WERI-Rb-1 (cell line): ENCODE measurements around the gene USP4.
"Not testable (repeated sequence)": the region's sequence is repeated elsewhere in the genome, so short reads cannot be mapped to it uniquely, and the experiment has no call there.

Source experiments
- DNase-seq: peaks from one replicate; pipeline ENCODE4 v3.0.0-alpha.2; 2020
- H3K27ac ChIP-seq: fragments of 250-450 bp; sonication (Bioruptor Pico); 2 replicates; pipeline ENCODE4 v1.5.1; 2020; ENCODE audit warnings: mild to moderate bottlenecking, moderate library complexity
- H3K27me3 ChIP-seq: fragments of 250-450 bp; sonication (Bioruptor Pico); 2 replicates; pipeline ENCODE4 v1.5.1; 2021; ENCODE audit warnings: mild to moderate bottlenecking, low read depth, moderate library complexity; ENCODE audit not compliant: insufficient read depth, severe bottlenecking
- H3K36me3 ChIP-seq: fragments of 250-450 bp; sonication (Bioruptor Pico); 2 replicates; pipeline ENCODE4 v1.5.1; 2020; ENCODE audit warnings: mild to moderate bottlenecking, moderate library complexity
- H3K4me3 ChIP-seq: 2 replicates; pipeline ENCODE4 v1.5.1; 2011; ENCODE audit warnings: low read depth, mild to moderate bottlenecking, control low read depth, low read length
- H3K9me3 ChIP-seq: fragments of 250-450 bp; sonication (Bioruptor Pico); 2 replicates; pipeline ENCODE4 v1.5.1; 2021; ENCODE audit warnings: mild to moderate bottlenecking, moderate library complexity; ENCODE audit not compliant: severe bottlenecking
- TF ChIP-seq, protein P1 (sequence below): IDR thresholded peaks from 2 replicates; pipeline ENCODE4 v1.5.1; 2011; ENCODE audit warnings: low read depth, mild to moderate bottlenecking, control low read depth, inconsistent platforms, low read length

Gene USP4

DNA sequence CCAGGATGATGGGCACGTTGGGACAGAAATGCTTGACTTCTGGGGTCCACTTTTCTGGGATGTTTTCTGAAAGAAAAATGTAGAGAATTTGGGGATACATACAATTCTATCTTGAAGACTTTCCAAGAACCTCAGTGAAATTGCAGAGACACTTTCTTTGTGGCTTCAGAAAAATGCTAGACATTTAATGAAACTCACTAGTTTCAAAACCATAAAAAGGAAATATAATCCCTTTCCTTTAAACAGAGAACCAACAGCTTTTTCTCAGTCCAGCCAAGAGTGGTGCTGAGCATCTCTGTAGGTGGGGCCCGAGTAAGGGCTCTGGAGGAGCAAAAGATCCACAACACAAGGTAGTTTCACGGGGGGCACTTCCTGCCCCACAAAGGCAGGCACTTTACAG, 22.7 kb upstream of the USP4 start:
- Histone ChIP-seq H3K27me3 (no peaks in the 10 kb centered on the region), H3K27ac (no peak overlapping the region), H3K9me3 (no peaks in the 10 kb centered on the region), H3K36me3 (peaks cover 92% of the 10 kb centered on the region), H3K4me3 (no peak overlapping the region)
- no peak for DNase-seq
- TF ChIP-seq, protein P1, sequence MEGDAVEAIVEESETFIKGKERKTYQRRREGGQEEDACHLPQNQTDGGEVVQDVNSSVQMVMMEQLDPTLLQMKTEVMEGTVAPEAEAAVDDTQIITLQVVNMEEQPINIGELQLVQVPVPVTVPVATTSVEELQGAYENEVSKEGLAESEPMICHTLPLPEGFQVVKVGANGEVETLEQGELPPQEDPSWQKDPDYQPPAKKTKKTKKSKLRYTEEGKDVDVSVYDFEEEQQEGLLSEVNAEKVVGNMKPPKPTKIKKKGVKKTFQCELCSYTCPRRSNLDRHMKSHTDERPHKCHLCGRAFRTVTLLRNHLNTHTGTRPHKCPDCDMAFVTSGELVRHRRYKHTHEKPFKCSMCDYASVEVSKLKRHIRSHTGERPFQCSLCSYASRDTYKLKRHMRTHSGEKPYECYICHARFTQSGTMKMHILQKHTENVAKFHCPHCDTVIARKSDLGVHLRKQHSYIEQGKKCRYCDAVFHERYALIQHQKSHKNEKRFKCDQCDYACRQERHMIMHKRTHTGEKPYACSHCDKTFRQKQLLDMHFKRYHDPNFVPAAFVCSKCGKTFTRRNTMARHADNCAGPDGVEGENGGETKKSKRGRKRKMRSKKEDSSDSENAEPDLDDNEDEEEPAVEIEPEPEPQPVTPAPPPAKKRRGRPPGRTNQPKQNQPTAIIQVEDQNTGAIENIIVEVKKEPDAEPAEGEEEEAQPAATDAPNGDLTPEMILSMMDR: no peak

DNA sequence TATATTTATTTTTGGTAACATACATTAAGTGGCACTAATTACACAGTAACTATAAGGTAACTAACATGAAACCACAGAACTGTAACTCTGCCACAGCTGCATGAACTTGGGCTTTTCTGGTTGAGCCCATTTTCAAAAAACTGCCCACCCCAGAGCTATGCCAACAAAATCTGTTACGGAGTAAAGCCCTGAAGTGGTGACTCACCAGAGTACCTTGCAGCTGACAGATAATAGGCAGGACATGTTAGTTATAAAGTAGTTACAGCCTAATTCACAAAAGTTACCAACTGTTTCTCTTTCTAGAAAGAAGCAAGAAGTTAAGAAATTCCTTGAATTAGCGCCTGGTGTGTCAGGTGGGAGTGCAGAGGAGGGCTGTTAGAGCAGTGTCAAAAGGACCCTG, 19.8 kb upstream of the USP4 start:
- peak overlapping the region; percentile 99 for H3K27ac ChIP-seq

DNA sequence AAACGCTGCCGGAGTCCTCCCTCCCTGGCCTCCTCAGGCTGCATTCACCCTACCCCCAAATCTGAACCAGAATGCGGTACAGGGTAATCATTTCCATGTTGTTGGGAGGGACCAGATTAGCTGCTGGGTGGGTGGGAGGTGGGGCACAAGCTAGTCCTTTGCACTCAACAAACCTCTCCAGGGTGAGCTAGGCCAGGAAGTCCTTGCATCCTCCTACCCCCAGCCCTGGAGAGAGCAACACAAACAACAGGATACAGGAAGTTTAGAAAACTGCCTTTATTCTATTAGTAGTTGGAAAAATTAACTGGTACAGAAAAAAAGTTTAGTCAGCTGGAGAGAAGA, 19.0 kb upstream of the USP4 start:
- Histone ChIP-seq H3K9me3 (no peaks in the 10 kb centered on the region), H3K4me3 (peak overlapping the region; percentile 38), H3K27ac (peak overlapping the region; percentile 99), H3K36me3 (peaks cover 77% of the 10 kb centered on the region), H3K27me3 (no peaks in the 10 kb centered on the region)
- DNase-seq: no peak
- TF ChIP-seq, protein P1: no peak

More for the DNA sequence above, 19.8 kb upstream of the USP4 start:
- H3K9me3 ChIP-seq: no peaks in the 10 kb centered on the region
- no peak overlapping the region for H3K4me3 ChIP-seq
- peaks cover 84% of the 10 kb centered on the region for H3K36me3 ChIP-seq
- DNase-seq: no peak
- TF ChIP-seq, protein P1: no peak
- H3K27me3 ChIP-seq: no peaks in the 10 kb centered on the region

DNA sequence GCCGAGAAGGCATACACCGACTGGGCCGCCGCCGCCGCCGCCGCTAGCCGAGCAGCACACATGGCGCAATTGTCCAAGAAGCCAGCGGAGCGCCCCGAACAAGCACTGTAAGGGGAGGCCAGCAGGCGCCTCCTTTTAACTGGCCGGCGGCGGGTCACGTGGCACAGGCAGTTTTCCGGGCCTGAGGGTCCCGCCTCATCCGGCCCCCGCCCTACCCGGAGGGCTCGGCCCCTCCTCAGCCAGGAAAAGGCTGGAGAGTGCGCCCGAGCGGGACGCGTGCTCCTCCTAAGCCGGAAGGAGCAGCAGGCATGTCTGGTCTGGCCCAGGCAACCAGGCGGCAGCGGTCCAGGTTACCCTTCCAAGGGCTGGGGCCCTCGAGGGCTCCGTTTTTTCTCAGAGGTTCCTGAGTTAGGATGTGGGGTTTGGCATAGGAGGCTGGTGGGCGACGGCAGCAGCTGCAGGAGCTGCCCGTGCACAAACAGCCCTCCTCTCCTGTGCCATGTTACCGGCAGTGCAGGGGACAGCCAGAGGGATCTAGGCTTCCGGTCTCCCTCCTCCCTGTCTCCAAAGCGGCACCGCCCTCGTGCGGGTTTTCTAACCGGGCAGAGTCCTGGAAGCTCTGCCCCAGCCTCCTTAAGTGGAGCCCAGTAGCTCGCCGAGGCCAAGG, 18.5 kb upstream of the USP4 start, which contains the start of gene GPX1:
GPX1 (minus strand) TSS at position 137 of the 667 bp plus-strand sequence; CDS start at position 62, 75 bp downstream.
- Histone ChIP-seq H3K36me3 (peaks cover 72% of the 10 kb centered on the region), H3K9me3 (no peaks in the 10 kb centered on the region), H3K27ac (peak within 1 kb of the TSS; percentile 99), H3K27me3 (no peaks in the 10 kb centered on the region), H3K4me3 (peak within 1 kb of the TSS; percentile 80)
- peak; percentile 98 for DNase-seq
- TF ChIP-seq, protein P1: no peak

DNA sequence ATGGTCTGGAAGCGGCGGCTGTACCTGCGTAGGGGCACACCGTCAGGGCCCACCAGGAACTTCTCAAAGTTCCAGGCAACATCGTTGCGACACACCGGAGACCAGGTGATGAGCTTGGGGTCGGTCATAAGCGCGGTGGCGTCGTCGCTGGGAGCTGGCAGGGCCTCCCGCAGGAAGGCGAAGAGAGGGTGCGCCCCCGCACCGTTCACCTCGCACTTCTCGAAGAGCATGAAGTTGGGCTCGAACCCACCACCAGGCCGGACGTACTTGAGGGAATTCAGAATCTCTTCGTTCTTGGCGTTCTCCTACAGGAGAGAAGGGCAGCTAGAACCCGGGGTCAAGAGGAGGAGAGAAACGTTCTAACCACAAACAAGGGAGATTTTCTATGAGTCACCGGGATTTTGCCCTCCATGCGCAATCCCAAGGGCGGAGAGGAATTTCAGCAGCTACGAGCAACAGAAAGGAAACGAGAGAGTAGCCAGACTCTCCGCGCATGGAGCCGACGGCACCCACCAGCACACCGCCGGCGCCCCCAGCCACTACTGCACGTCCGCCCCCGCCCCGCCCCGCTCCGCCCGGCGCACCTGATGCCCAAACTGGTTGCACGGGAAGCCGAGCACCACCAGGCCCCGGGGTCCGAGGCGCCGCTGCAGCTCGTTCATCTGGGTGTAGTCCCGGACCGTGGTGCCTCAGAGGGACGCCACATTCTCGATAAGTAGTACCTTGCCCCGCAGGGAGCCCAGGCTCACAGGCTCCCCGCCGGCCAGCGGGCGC, 17.8 kb upstream of the USP4 start:
- peak overlapping the region; percentile 80 for H3K4me3 ChIP-seq

DNA sequence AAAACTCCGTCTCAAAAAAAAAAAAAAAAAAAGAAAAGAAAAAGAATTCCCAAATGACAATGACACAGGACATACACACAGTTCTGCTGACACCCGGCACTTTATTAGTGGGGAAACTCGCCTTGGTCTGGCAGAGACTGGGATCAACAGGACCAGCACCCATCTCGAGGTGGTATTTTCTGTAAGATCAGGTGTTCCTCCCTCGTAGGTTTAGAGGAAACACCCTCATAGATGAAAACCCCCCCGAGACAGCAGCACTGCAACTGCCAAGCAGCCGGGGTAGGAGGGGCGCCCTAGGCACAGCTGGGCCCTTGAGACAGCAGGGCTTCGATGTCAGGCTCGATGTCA, 17.2 kb upstream of the USP4 start:
- Histone ChIP-seq H3K4me3 (peak overlapping the region; percentile 80), H3K36me3 (peaks cover 59% of the 10 kb centered on the region)
- not testable (repeated sequence) for H3K27me3 ChIP-seq, DNase-seq, H3K27ac ChIP-seq, H3K9me3 ChIP-seq

More for the DNA sequence above, 17.8 kb upstream of the USP4 start:
- not testable (repeated sequence) for H3K27me3 ChIP-seq, DNase-seq, H3K9me3 ChIP-seq
- peaks cover 65% of the 10 kb centered on the region for H3K36me3 ChIP-seq
- peak overlapping the region; percentile 99 for H3K27ac ChIP-seq
